LHCN-M2 (cell line): ENCODE measurements around the gene KANSL1. TPM values are rescaled to one million over a fixed set of nuclear protein-coding genes. Genes with fewer than 3 reads are reported as not detected.

Source experiments
- DNase-seq: peaks from one replicate; pipeline ENCODE4 v3.0.0-alpha.2; 2012; ENCODE audit warnings: low read depth
- total RNA-seq: library from RNA; depleted of rRNA; stranded (reverse); fragments of >200 nt; gene quantifications from 2 replicates; pipeline ENCODE4 v1.2.3, GENCODE V29; 2014; rRNA removed

Gene KANSL1
- total RNA-seq, 1 experiment from 2014 or later = 26.3 TPM

GRCh38 chr17:45983614-45984310, 209.5 kb downstream of the KANSL1 start:
- DNase-seq = no peak

DNA sequence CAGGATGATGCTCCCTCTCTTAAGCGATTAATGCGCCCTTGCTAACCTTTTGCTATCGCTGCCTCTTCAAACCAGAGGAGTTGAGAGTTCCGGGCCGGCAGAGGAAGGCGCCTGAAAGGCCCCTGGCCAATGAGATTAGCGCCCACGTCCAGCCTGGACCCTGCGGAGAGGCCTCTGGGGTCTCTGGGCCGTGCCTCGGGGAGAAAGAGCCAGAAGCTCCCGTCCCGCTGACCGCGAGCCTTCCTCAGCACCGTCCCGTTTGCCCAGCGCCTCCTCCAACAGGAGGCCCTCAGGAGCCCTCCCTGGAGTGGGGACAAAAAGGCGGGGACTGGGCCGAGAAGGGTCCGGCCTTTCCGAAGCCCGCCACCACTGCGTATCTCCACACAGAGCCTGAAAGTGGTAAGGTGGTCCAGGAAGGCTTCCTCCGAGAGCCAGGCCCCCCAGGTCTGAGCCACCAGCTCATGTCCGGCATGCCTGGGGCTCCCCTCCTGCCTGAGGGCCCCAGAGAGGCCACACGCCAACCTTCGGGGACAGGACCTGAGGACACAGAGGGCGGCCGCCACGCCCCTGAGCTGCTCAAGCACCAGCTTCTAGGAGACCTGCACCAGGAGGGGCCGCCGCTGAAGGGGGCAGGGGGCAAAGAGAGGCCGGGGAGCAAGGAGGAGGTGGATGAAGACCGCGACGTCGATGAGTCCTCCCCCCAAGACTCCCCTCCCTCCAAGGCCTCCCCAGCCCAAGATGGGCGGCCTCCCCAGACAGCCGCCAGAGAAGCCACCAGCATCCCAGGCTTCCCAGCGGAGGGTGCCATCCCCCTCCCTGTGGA, 210.2 kb downstream of the KANSL1 start:
- DNase-seq = no peak

DNA sequence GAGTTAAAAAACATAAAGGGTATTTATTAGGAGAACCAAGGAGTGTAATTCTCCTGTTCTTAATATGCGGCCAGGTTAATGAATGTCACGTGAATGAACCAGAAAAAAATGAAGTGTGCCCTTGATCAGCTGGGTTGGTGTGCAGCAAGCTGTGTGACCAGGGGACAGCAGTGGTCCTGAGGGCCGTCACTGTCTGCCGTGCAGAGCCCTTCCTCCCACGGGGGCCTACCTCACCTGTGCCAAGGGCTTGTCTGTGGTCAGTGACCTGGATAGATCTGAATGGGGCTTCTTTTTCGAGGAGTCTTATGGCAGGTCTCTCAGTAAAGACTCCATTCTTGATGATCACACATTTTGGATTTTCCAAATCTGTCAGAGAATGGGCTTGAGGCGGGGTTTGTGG, 211.9 kb downstream of the KANSL1 start:
- no peak for DNase-seq

GRCh38 chr17:45980855-45981254, 212.4 kb downstream of the KANSL1 start:
- DNase-seq = no peak

Other genes with a start within 250 kb of the KANSL1 start
- gene STH, start 194.2 kb downstream of the KANSL1 start, total RNA-seq = not detected in 2 replicates
- 0.34 and 0.64 TPM in 2 replicates for gene LRRC37A, start 101.7 kb upstream of the KANSL1 start, total RNA-seq
- gene ARL17B, start 168.3 kb upstream of the KANSL1 start, total RNA-seq = 11.3 and 14.9 TPM in 2 replicates